Heart left ventricle (tissue), 16 donors: ENCODE results near the gene KCNS3. TPM values are rescaled to one million over a fixed set of nuclear protein-coding genes. Genes with fewer than 3 reads are reported as not detected.

ENCODE experiments used
- ATAC-seq, 4 donors: fragments of 200-7000 bp; cut with Tn5 transposase; one replicate each; pipeline ENCODE4 v1.9.1; 2020 to 2022; ENCODE audit warnings: moderate library complexity in 4 of 4, mild to moderate bottlenecking in 3 of 4, moderate number of reproducible peaks in 1 of 4
- DNase-seq, 5 donors: peaks; one replicate each; pipeline ENCODE4 v3.0.0-alpha.2; 2020
- H3K27ac ChIP-seq, 12 donors: fragments of 200-600 bp; sonication (generic) in 4 of 12; one replicate each; pipeline versions ENCODE4 v1.5.0 to v1.8.0; 2016 to 2022; ENCODE audit warnings: mild to moderate bottlenecking in 2 of 12
- H3K27me3 ChIP-seq, 9 donors: fragments of 200-600 bp; sonication (generic) in 2 of 9; one replicate each; pipeline versions ENCODE4 v1.5.1 to v1.8.0; 2016 to 2022; ENCODE audit warnings: mild to moderate bottlenecking in 3 of 9
- H3K36me3 ChIP-seq, 9 donors: fragments of 200-600 bp; sonication (generic) in 2 of 9; one replicate each; pipeline versions ENCODE4 v1.5.0 to v1.8.0; 2018 to 2022; ENCODE audit warnings: mild to moderate bottlenecking in 2 of 9
- H3K4me1 ChIP-seq, 12 donors: fragments of 200-600 bp; sonication (generic) in 4 of 12; one replicate each; pipeline versions ENCODE4 v1.5.0 to v1.8.0; 2016 to 2022; ENCODE audit warnings: mild to moderate bottlenecking in 3 of 12
- H3K4me3 ChIP-seq, 12 donors: fragments of 200-600 bp; sonication (generic) in 4 of 12; one replicate each; pipeline versions ENCODE4 v1.5.0 to v1.8.0; 2017 to 2022; ENCODE audit warnings: mild to moderate bottlenecking in 9 of 12, moderate library complexity in 4 of 12
- H3K9me3 ChIP-seq, 12 donors: fragments of 200-600 bp; sonication (generic) in 4 of 12; one replicate each; pipeline versions ENCODE4 v1.5.0 to v1.8.0; 2016 to 2022; ENCODE audit warnings: mild to moderate bottlenecking in 1 of 12
- CTCF ChIP-seq, 12 donors: fragments of 200-600 bp; sonication (generic) in 4 of 12; IDR thresholded peaks; one replicate each; pipeline versions ENCODE4 v1.5.0 to v1.8.0; 2018 to 2022; ENCODE audit warnings: antibody characterized with exemption in 12 of 12, mild to moderate bottlenecking in 5 of 12
- POLR2A ChIP-seq, 2 donors: fragments of 450-650 bp; IDR thresholded peaks; one replicate each; pipeline ENCODE4 v1.6.1; 2017; ENCODE audit warnings: antibody characterized with exemption in 2 of 2, mild to moderate bottlenecking in 2 of 2, moderate library complexity in 2 of 2
- WGBS, 4 donors: extraction: QIAGEN DNeasy Blood & Tissue Kit in 2 of 4; methylation state at CpG; one replicate each; pipeline versions ENCODE4 v1.1.5 to v1.1.7; 2013 to 2018; 5-methylcytosine and 5-hydroxymethylcytosine counted together
- intact Hi-C, 10 donors: fragments of 100-400 bp; cut with DNase I; formaldehyde crosslinking; loops; one replicate each; pipeline versions ENCODE4 v1.11.1 to v1.14.2; 2022
- long read RNA-seq, 3 donors: library from polyadenylated mRNA; unstranded; transcript quantifications; one replicate each; pipeline ENCODE4 v2.0.0, GENCODE V29; 2020 to 2021
- polyA plus RNA-seq, 2 donors: library from polyadenylated mRNA; stranded (reverse); fragments of 200-250 nt; gene quantifications; one replicate each; pipeline ENCODE4 v1.2.3, GENCODE V29; 2013
- total RNA-seq, 9 donors: library from RNA; depleted of rRNA in 2 of 9; stranded (reverse); fragments of >200 nt in 2 of 9; fragmentation: NEBNext Ultra II Directional in 3 of 9; extraction: Animal tissue kit (Norgen Biotek cat#: 25700) in 3 of 9; gene quantifications; one replicate each; pipeline versions ENCODE4 v1.1.0 to v1.2.4, GENCODE V29; 2016 to 2023
- donor health status: ischemic (EF 13 %, LVEDD 7.1; RV severe dilation, severe dysfunction).
- donor health status: healthy with polysubstance abuse.
- donor health status: DM: no; HTN: yes; CAD: no.
- donor health status: DM: no; HTN: no; CAD: no.
- donor health status: ischemic (EF 25% LVEDD 6.9; RV normal size, moderate dysfunction).
- donor health status: ischemic (EF 25% LVEDD 5.7; RV mildly dilated, moderate dysfunction).
- donor health status: healthy.
- donor health status: DM: yes; HTN: yes; CAD: no.
- donor health status: ischemic (EF 35%, LVEDD 5.7; RV mildly dilated, moderate dysfunction).
- donor health status: nonischemic (EF 11% LVEDD 7.7; RV severe dilation, severe dysfunction).
- donor health status: DM: yes; HTN: yes; CAD: no.
- donor health status: PGD.
- donor health status: ischemic (EF 29% LVEDD 5.4; RV normal size, mild dysfunction).
- donor health status: nonischemic (EF 23%, LVEDD 6.1; RV moderate dilation, normal function).

The KCNS3 gene
- 1 to 10 TPM; 1.7 to 9.9 (median 2.7) TPM for total RNA-seq
- polyA plus RNA-seq = 1 to 10 TPM; 1.0 to 2.5 TPM
- long read RNA-seq, donor 1, partial matches to known transcripts = 1 of 3 reads
- long read RNA-seq, donor 1, other reads (novel, unspliced or antisense) = 0 of 3 reads
- long read RNA-seq, donor 2, partial matches to known transcripts = 0 of 2 reads
- long read RNA-seq, donor 2, other reads (novel, unspliced or antisense) = 1 of 2 reads
- long read RNA-seq, donor 3, transcript KCNS3-201 (3 exons, 2,333 nt) = major isoform, 11 of 15 reads
- long read RNA-seq, donor 3, partial matches to known transcripts = 0 of 15 reads
- long read RNA-seq, donor 3, other reads (novel, unspliced or antisense) = 4 of 15 reads

GRCh38 chr2:17878281-17879136, at the start of gene KCNS3:
TSS of gene KCNS3 (plus strand) at chr2:17878667. CDS start at chr2:17931009, 52,342 bp downstream.
- H3K36me3 ChIP-seq = no peaks in the 10 kb centered on the region
- peak; percentile 31 to 73 (median 48) for DNase-seq
- H3K4me1 ChIP-seq = peaks cover 0 to 23% (median 13%) of the 10 kb centered on the region in 12 donors
- peaks cover 0 to under 1% (median 0%) of the 10 kb centered on the region in 12 donors for H3K9me3 ChIP-seq
- intact Hi-C loops = no loop called here
- H3K4me3 ChIP-seq = peak within 1 kb of the TSS; percentile 65 to 88 (median 74)
- peak within 1 kb of the TSS in 10 of 12 donors; percentile 46 to 76 (median 66) for H3K27ac ChIP-seq
- 0 to 1% (median 1%) methylated on average over 28 to 106 of the region's 106 CpGs for WGBS, 4 donors
- TF ChIP-seq POLR2A (IDR thresholded peaks at IDR 0.05) (peak in 1 of 2 donors; percentile 62), CTCF (IDR thresholded peaks at IDR 0.05) (no peak)
- ATAC-seq = peak; percentile 57 to 95 (median 88)
- H3K27me3 ChIP-seq = peaks cover 0 to 55% (median 14%) of the 10 kb centered on the region in 9 donors

- no peaks in the 10 kb centered on the region for H3K9me3 ChIP-seq
- peak overlapping the region in 10 of 12 donors; percentile 4 to 40 (median 24) for H3K4me3 ChIP-seq
- H3K27ac ChIP-seq = no peak overlapping the region
- WGBS, 4 donors = 15 to 26% (median 17%) methylated on average over 19 to 37 of the region's 37 CpGs
- TF ChIP-seq POLR2A (IDR thresholded peaks at IDR 0.05) (no peak), CTCF (IDR thresholded peaks at IDR 0.05) (peak; percentile 84 to 97 (median 92))
- no peaks in the 10 kb centered on the region for H3K36me3 ChIP-seq
- H3K27me3 ChIP-seq = peaks cover 0 to 16% (median 0%) of the 10 kb centered on the region in 9 donors
- DNase-seq (peak; percentile 72 to 84 (median 79)), ATAC-seq (peak; percentile 84 to 98 (median 96))
- H3K4me1 ChIP-seq = peaks cover 0 to 12% (median 5%) of the 10 kb centered on the region in 12 donors
- intact Hi-C loops = loop anchor here in 8 of 10 donors (1.0 to 5.0 kb wide), 7 partner anchors 76 to 112 kb away; partner anchors contain the start of genes GEN1 (in 4 of the 8) and SMC6 (in 4 of the 8)
Measured at GRCh38 chr2:17830053-17831034, 48.1 kb upstream of the KCNS3 start.

GRCh38 chr2:17835516-17835915, 43.0 kb upstream of the KCNS3 start:
- Histone ChIP-seq H3K4me1 (peaks cover 0 to 13% (median 4%) of the 10 kb centered on the region in 12 donors), H3K27ac (no peak overlapping the region), H3K4me3 (no peak overlapping the region), H3K27me3 (peaks cover 0 to 8% (median 0%) of the 10 kb centered on the region in 9 donors), H3K9me3 (no peaks in the 10 kb centered on the region), H3K36me3 (no peaks in the 10 kb centered on the region)
- WGBS, 4 donors = 30 to 89% (median 79%) methylated on average over 2 of the region's 2 CpGs
- no peak for TF ChIP-seq CTCF (IDR thresholded peaks at IDR 0.05)
- no peak for TF ChIP-seq POLR2A (IDR thresholded peaks at IDR 0.05)
- ATAC-seq (no peak), DNase-seq (no peak)
- intact Hi-C loops = no loop called here
